Ishikawa (cell line): ENCODE measurements around the gene SH2D7.

Experiments
- CEBPB ChIP-seq: IDR thresholded peaks from 2 replicates; pipeline ENCODE4 v1.6.1; 2012
- EP300 ChIP-seq: IDR thresholded peaks from 2 replicates; pipeline ENCODE4 v1.6.1; 2012; ENCODE audit warnings: borderline replicate concordance
- NFIC ChIP-seq: IDR thresholded peaks from 2 replicates; pipeline ENCODE4 v1.6.1; 2012
- TF ChIP-seq, protein P1 (sequence below): IDR thresholded peaks from 2 replicates; pipeline ENCODE4 v1.6.1; 2012

GRCh38 chr15:78092261-78093041, at the start of gene SH2D7:
- TF ChIP-seq CEBPB = no peak
- no peak for TF ChIP-seq NFIC
- TF ChIP-seq, protein P1, sequence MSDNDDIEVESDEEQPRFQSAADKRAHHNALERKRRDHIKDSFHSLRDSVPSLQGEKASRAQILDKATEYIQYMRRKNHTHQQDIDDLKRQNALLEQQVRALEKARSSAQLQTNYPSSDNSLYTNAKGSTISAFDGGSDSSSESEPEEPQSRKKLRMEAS = no peak
- no peak for TF ChIP-seq EP300
